ENCODE measurements around the gene E2F4. TPM values are rescaled to one million over a fixed set of nuclear protein-coding genes. Genes with fewer than 3 reads are reported as not detected.
A peak's percentile ranks its signal among the peaks of the same experiment; 100 is the strongest.

Gene E2F4
- total and polyA plus RNA-seq, 2 of the 8 experiments (the other 6 are each of a cell fraction or from before 2014, with no cell fraction given) = 79.9 to 157 TPM

- TF ChIP-seq CHD7 (IDR thresholded peaks at IDR 0.05; ENCODE audit: insufficient replicate concordance, low read length) (no peak), CEBPB (IDR thresholded peaks at IDR 0.05; ENCODE audit: low read depth, low read length) (no peak), EGR1 (IDR thresholded peaks at IDR 0.05; ENCODE audit: borderline replicate concordance, low read depth, low read length) (no peak), EZH2 (IDR thresholded peaks at IDR 0.05; ENCODE audit: low read depth, low read length, severe bottlenecking) (peak; percentile 98), MAFK (IDR thresholded peaks at IDR 0.05; ENCODE audit: low read depth, low read length) (no peak), PHF8 (conservative IDR thresholded peaks at IDR 0.05; ENCODE audit: low read depth, low read length) (no peak), HDAC6 (IDR thresholded peaks at IDR 0.05; ENCODE audit: low read depth, low read length) (no peak), MAX (IDR thresholded peaks at IDR 0.05) (peak; percentile 54; the same call in 1 of the 2 replicates), JUN (IDR thresholded peaks at IDR 0.05; ENCODE audit: low read depth, low read length) (no peak), BACH1 (IDR thresholded peaks at IDR 0.05; ENCODE audit: low read length) (no peak; the same call in 1 of the 2 replicates)
Measured at GRCh38 chr16:67163164-67163998, 28.6 kb upstream of the E2F4 start (continued).
